Measurements from ENCODE around the gene ASB6. TPM values are rescaled to one million over a fixed set of nuclear protein-coding genes. Genes with fewer than 3 reads are reported as not detected.

Gene ASB6
- total and polyA plus RNA-seq, 2 of the 13 experiments (the other 11 are each of a cell fraction or from before 2014, with no cell fraction given) = 8.2 to 8.4 TPM

DNA sequence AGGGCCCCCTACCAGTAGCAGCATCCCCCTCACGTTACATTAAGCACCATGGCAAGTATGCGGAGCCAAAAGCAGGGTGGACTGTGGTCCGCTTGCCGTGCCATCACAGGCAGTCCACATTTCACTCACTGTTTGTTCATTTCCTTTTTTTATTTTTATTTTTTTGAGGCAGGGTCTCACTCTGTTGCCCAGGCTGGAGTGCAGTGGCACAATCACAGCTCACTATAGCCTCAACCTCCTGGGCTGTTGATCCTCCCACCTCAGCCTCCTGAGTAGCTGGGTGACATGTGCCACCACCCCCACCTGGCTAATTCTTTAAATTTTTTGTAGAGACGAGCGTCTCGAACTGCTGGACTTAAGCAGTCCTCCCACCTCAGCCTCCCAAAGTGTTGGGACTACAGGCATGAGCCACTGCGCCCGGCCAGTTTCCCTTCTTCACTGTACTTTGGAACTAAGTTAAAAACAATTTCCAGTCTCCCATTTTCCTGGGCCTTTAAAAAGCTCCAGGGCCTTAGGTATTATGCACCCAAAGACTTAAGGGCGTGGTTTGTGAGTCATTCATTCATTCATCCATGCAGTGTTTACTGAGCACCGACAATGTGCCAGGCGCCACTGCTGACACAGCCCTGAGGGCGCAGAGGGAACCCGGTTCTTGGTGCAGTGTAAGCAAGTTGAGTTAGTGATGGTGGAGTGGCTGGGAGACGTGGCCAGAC is 43.4 kb upstream of the ASB6 start:
- in situ Hi-C loops (cut with HindIII; ENCODE audit: extremely low pct_ligation_motif_present, low pct_unique_long_range_greater_than_20kb) (no loop called here), intact Hi-C loops (cut with micrococcal nuclease; ENCODE audit: unreplicated experiment) (no loop called here)
- Histone ChIP-seq H3K36me3 (replicated peaks in 1 of 2; ENCODE audit: control insufficient read depth in 1 of 2, insufficient read depth in 2 of 2, low read length in 2 of 2) (no peaks in the 10 kb centered on the region), H3K4me2 (ENCODE audit: low read depth, low read length) (no peak overlapping the region), H3K9me3 (ENCODE audit: low read length) (no peaks in the 10 kb centered on the region), H2AFZ (ENCODE audit: low read length) (no peak overlapping the region), H3K27ac (ENCODE audit: extremely low read length, insufficient read depth, low read length) (no peak overlapping the region), H4K20me1 (ENCODE audit: insufficient read depth, low read length) (no peaks in the 10 kb centered on the region), H3K27me3 (ENCODE audit: control insufficient read depth in 1 of 2, insufficient read depth in 2 of 2, low read length in 2 of 2) (peaks cover 0 to 32% of the 10 kb centered on the region in 2 experiments; a peak in 4 of 5 replicates), H3K79me2 (ENCODE audit: insufficient read depth, low read length) (no peaks in the 10 kb centered on the region), H3K4me3 (replicated peaks in 1 of 3; ENCODE audit: insufficient read depth in 1 of 3, low read depth in 2 of 3, low read length in 3 of 3) (no peak overlapping the region), H3K4me1 (ENCODE audit: insufficient read depth, low read length) (no peaks in the 10 kb centered on the region), H3K9ac (ENCODE audit: insufficient read depth, low read depth, low read length) (no peak overlapping the region)
- 22% methylated on average over 13 of the region's 15 CpGs for WGBS (ENCODE audit: low lambda C conversion rate)
- DNase-seq (ENCODE audit: low spot score) (no peak), ATAC-seq (no peak), FAIRE-seq (no peak)
- CTCF ChIA-PET (ENCODE audit: low intra/inter-chr PET ratio, low total read pairs) = no interaction called here
- POLR2A ChIA-PET = no interaction called here
- no TSS peak for BruUV-seq (replicated peaks)
- TF ChIP-seq, protein P1, sequence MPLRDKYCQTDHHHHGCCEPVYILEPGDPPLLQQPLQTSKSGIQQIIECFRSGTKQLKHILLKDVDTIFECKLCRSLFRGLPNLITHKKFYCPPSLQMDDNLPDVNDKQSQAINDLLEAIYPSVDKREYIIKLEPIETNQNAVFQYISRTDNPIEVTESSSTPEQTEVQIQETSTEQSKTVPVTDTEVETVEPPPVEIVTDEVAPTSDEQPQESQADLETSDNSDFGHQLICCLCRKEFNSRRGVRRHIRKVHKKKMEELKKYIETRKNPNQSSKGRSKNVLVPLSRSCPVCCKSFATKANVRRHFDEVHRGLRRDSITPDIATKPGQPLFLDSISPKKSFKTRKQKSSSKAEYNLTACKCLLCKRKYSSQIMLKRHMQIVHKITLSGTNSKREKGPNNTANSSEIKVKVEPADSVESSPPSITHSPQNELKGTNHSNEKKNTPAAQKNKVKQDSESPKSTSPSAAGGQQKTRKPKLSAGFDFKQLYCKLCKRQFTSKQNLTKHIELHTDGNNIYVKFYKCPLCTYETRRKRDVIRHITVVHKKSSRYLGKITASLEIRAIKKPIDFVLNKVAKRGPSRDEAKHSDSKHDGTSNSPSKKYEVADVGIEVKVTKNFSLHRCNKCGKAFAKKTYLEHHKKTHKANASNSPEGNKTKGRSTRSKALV (CRISPR knock-in tag; IDR thresholded peaks at IDR 0.05) = no peak
- TF ChIP-seq PPARG (CRISPR knock-in tag; conservative IDR thresholded peaks at IDR 0.05) (no peak), ZNF598 (CRISPR knock-in tag; IDR thresholded peaks at IDR 0.05; ENCODE audit: borderline replicate concordance) (no peak), SIN3A (IDR thresholded peaks at IDR 0.05; ENCODE audit: borderline replicate concordance, low read depth, low read length) (no peak), ZNF713 (CRISPR knock-in tag; IDR thresholded peaks at IDR 0.05) (no peak), ZNF766 (CRISPR knock-in tag; IDR thresholded peaks at IDR 0.05; ENCODE audit: borderline replicate concordance) (no peak), PAF1 (CRISPR knock-in tag; IDR thresholded peaks at IDR 0.05) (no peak), SOX6 (IDR thresholded peaks at IDR 0.05) (no peak), SOX6 (CRISPR knock-in tag; IDR thresholded peaks at IDR 0.05) (no peak), NFYB (CRISPR knock-in tag; IDR thresholded peaks at IDR 0.05) (no peak), ZNF446 (CRISPR knock-in tag; IDR thresholded peaks at IDR 0.05) (no peak), ZNF577 (CRISPR knock-in tag; IDR thresholded peaks at IDR 0.05; ENCODE audit: borderline replicate concordance, low read depth) (no peak), GABPB1 (CRISPR knock-in tag; IDR thresholded peaks at IDR 0.05) (no peak)
- TF ChIP-seq, protein P2, sequence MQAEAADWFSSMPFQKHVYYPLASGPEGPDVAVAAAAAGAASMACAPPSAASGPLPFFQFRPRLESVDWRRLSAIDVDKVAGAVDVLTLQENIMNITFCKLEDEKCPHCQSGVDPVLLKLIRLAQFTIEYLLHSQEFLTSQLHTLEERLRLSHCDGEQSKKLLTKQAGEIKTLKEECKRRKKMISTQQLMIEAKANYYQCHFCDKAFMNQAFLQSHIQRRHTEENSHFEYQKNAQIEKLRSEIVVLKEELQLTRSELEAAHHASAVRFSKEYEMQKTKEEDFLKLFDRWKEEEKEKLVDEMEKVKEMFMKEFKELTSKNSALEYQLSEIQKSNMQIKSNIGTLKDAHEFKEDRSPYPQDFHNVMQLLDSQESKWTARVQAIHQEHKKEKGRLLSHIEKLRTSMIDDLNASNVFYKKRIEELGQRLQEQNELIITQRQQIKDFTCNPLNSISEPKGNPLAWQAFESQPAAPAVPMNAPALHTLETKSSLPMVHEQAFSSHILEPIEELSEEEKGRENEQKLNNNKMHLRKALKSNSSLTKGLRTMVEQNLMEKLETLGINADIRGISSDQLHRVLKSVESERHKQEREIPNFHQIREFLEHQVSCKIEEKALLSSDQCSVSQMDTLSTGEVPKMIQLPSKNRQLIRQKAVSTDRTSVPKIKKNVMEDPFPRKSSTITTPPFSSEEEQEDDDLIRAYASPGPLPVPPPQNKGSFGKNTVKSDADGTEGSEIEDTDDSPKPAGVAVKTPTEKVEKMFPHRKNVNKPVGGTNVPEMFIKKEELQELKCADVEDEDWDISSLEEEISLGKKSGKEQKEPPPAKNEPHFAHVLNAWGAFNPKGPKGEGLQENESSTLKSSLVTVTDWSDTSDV (CRISPR knock-in tag; IDR thresholded peaks at IDR 0.05) = no peak
- TF ChIP-seq, protein P3, sequence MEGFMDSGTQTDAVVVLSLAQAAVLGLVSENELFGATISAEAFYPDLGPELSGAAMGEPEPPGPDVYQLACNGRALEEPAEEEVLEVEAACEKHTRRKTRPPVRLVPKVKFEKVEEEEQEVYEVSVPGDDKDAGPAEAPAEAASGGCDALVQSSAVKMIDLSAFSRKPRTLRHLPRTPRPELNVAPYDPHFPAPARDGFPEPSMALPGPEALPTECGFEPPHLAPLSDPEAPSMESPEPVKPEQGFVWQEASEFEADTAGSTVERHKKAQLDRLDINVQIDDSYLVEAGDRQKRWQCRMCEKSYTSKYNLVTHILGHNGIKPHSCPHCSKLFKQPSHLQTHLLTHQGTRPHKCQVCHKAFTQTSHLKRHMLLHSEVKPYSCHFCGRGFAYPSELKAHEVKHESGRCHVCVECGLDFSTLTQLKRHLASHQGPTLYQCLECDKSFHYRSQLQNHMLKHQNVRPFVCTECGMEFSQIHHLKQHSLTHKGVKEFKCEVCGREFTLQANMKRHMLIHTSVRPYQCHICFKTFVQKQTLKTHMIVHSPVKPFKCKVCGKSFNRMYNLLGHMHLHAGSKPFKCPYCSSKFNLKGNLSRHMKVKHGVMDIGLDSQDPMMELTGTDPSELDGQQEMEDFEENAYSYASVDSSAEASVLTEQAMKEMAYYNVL (CRISPR knock-in tag; IDR thresholded peaks at IDR 0.05; ENCODE audit: borderline replicate concordance) = no peak
- TF ChIP-seq, protein P4, sequence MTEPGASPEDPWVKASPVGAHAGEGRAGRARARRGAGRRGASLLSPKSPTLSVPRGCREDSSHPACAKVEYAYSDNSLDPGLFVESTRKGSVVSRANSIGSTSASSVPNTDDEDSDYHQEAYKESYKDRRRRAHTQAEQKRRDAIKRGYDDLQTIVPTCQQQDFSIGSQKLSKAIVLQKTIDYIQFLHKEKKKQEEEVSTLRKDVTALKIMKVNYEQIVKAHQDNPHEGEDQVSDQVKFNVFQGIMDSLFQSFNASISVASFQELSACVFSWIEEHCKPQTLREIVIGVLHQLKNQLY (CRISPR knock-in tag; IDR thresholded peaks at IDR 0.05) = no peak
- TF ChIP-seq, protein P5, sequence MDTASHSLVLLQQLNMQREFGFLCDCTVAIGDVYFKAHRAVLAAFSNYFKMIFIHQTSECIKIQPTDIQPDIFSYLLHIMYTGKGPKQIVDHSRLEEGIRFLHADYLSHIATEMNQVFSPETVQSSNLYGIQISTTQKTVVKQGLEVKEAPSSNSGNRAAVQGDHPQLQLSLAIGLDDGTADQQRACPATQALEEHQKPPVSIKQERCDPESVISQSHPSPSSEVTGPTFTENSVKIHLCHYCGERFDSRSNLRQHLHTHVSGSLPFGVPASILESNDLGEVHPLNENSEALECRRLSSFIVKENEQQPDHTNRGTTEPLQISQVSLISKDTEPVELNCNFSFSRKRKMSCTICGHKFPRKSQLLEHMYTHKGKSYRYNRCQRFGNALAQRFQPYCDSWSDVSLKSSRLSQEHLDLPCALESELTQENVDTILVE (CRISPR knock-in tag; IDR thresholded peaks at IDR 0.05) = no peak
